Measurements from ENCODE around the gene DLX3. TPM values are rescaled to one million over a fixed set of nuclear protein-coding genes. Genes with fewer than 3 reads are reported as not detected.

Gene DLX3
- total and polyA plus RNA-seq, 4 donors = not detected

GRCh38 chr17:50018909-50019308, 23.9 kb upstream of the DLX3 start:
- H3K27ac ChIP-seq (ENCODE audit: low read depth in 1 of 2, low read length in 2 of 2) = no peak overlapping the region
- peaks cover 0 to 2% (median 0%) of the 10 kb centered on the region in 4 donors for H3K27me3 ChIP-seq (ENCODE audit: control insufficient read depth in 4 of 4, insufficient read depth in 4 of 4, low read length in 3 of 4)
- H3K4me3 ChIP-seq (ENCODE audit: low read depth in 1 of 3, low read length in 3 of 3) = no peak overlapping the region
- TF ChIP-seq ZBTB33 (IDR thresholded peaks at IDR 0.05) (no peak), YY1 (IDR thresholded peaks at IDR 0.05) (no peak), RXRA (IDR thresholded peaks at IDR 0.05) (no peak), HNF4G (IDR thresholded peaks at IDR 0.05) (no peak), RAD21 (IDR thresholded peaks at IDR 0.05) (no peak), NR2F2 (IDR thresholded peaks at IDR 0.05) (no peak)
- TF ChIP-seq, protein P1, sequence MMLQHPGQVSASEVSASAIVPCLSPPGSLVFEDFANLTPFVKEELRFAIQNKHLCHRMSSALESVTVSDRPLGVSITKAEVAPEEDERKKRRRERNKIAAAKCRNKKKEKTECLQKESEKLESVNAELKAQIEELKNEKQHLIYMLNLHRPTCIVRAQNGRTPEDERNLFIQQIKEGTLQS (IDR thresholded peaks at IDR 0.05) = no peak
- peaks cover 0 to 3% (median 1%) of the 10 kb centered on the region in 4 donors for H3K9me3 ChIP-seq (ENCODE audit: control insufficient read depth in 4 of 4, low read length in 3 of 4)
- H3K9ac ChIP-seq (ENCODE audit: low read depth in 1 of 2, low read length in 2 of 2) = no peak overlapping the region
- 95% methylated on average over 1 of the region's 1 CpG for WGBS
- no peak for DNase-seq (ENCODE audit: low spot score)
- no peaks in the 10 kb centered on the region for H3K36me3 ChIP-seq (ENCODE audit: control insufficient read depth in 4 of 4, insufficient read depth in 3 of 4, low read depth in 1 of 4, low read length in 3 of 4)
- no peaks in the 10 kb centered on the region for H3K4me1 ChIP-seq (ENCODE audit: control insufficient read depth in 4 of 4, insufficient read depth in 4 of 4, low read length in 3 of 4)

GRCh38 chr17:50015146-50015545, 20.1 kb upstream of the DLX3 start:
- 87% methylated on average over 2 of the region's 2 CpGs for WGBS
- Histone ChIP-seq H3K9me3 (ENCODE audit: control insufficient read depth in 4 of 4, low read length in 3 of 4) (peaks cover 3 to 9% (median 5%) of the 10 kb centered on the region in 4 donors), H3K27ac (ENCODE audit: low read depth in 1 of 2, low read length in 2 of 2) (no peak overlapping the region)

More at GRCh38 chr17:50015146-50015545, 20.1 kb upstream of the DLX3 start:
- no peak for DNase-seq (ENCODE audit: low spot score)
- peaks cover 0 to 5% (median 0%) of the 10 kb centered on the region in 4 donors for H3K27me3 ChIP-seq (ENCODE audit: control insufficient read depth in 4 of 4, insufficient read depth in 4 of 4, low read length in 3 of 4)
- H3K4me1 ChIP-seq (ENCODE audit: control insufficient read depth in 4 of 4, insufficient read depth in 4 of 4, low read length in 3 of 4) = no peaks in the 10 kb centered on the region
- no peak overlapping the region for H3K9ac ChIP-seq (ENCODE audit: low read depth in 1 of 2, low read length in 2 of 2)
- no peak overlapping the region for H3K4me3 ChIP-seq (ENCODE audit: low read depth in 1 of 3, low read length in 3 of 3)
- TF ChIP-seq, protein P2, sequence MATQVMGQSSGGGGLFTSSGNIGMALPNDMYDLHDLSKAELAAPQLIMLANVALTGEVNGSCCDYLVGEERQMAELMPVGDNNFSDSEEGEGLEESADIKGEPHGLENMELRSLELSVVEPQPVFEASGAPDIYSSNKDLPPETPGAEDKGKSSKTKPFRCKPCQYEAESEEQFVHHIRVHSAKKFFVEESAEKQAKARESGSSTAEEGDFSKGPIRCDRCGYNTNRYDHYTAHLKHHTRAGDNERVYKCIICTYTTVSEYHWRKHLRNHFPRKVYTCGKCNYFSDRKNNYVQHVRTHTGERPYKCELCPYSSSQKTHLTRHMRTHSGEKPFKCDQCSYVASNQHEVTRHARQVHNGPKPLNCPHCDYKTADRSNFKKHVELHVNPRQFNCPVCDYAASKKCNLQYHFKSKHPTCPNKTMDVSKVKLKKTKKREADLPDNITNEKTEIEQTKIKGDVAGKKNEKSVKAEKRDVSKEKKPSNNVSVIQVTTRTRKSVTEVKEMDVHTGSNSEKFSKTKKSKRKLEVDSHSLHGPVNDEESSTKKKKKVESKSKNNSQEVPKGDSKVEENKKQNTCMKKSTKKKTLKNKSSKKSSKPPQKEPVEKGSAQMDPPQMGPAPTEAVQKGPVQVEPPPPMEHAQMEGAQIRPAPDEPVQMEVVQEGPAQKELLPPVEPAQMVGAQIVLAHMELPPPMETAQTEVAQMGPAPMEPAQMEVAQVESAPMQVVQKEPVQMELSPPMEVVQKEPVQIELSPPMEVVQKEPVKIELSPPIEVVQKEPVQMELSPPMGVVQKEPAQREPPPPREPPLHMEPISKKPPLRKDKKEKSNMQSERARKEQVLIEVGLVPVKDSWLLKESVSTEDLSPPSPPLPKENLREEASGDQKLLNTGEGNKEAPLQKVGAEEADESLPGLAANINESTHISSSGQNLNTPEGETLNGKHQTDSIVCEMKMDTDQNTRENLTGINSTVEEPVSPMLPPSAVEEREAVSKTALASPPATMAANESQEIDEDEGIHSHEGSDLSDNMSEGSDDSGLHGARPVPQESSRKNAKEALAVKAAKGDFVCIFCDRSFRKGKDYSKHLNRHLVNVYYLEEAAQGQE (IDR thresholded peaks at IDR 0.05) = no peak
- TF ChIP-seq FOXA1 (IDR thresholded peaks at IDR 0.05) (no peak), SP1 (IDR thresholded peaks at IDR 0.05) (no peak), JUND (IDR thresholded peaks at IDR 0.05) (no peak), EGR1 (IDR thresholded peaks at IDR 0.05; ENCODE audit: low read depth in 2 of 2) (no peak), TAF1 (conservative IDR thresholded peaks at IDR 0.05) (no peak), FOXA2 (IDR thresholded peaks at IDR 0.05) (no peak), NR2F2 (IDR thresholded peaks at IDR 0.05) (no peak)
- TF ChIP-seq, protein P3, sequence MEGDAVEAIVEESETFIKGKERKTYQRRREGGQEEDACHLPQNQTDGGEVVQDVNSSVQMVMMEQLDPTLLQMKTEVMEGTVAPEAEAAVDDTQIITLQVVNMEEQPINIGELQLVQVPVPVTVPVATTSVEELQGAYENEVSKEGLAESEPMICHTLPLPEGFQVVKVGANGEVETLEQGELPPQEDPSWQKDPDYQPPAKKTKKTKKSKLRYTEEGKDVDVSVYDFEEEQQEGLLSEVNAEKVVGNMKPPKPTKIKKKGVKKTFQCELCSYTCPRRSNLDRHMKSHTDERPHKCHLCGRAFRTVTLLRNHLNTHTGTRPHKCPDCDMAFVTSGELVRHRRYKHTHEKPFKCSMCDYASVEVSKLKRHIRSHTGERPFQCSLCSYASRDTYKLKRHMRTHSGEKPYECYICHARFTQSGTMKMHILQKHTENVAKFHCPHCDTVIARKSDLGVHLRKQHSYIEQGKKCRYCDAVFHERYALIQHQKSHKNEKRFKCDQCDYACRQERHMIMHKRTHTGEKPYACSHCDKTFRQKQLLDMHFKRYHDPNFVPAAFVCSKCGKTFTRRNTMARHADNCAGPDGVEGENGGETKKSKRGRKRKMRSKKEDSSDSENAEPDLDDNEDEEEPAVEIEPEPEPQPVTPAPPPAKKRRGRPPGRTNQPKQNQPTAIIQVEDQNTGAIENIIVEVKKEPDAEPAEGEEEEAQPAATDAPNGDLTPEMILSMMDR (IDR thresholded peaks at IDR 0.05; ENCODE audit: low read depth, low read length, missing input control) = no peak
- TF ChIP-seq, protein P1 (IDR thresholded peaks at IDR 0.05) = no peak
- TF ChIP-seq, protein P4, sequence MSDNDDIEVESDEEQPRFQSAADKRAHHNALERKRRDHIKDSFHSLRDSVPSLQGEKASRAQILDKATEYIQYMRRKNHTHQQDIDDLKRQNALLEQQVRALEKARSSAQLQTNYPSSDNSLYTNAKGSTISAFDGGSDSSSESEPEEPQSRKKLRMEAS (IDR thresholded peaks at IDR 0.05) = no peak
- no peaks in the 10 kb centered on the region for H3K36me3 ChIP-seq (ENCODE audit: control insufficient read depth in 4 of 4, insufficient read depth in 3 of 4, low read depth in 1 of 4, low read length in 3 of 4)
